H1 (cell line): ENCODE results near the gene DNASE2B. TPM values are rescaled to one million over a fixed set of nuclear protein-coding genes. Genes with fewer than 3 reads are reported as not detected.

ENCODE experiments used
- CTCF ChIA-PET: fragments of 300-600 bp; sonication (Branson Sonifier 250); formaldehyde crosslinking; loops from one replicate; lab custom pipeline; 2021; ENCODE audit not compliant: partially characterized antibody; lab: Charles Lee
- POLR2A ChIA-PET: fragments of 300-600 bp; sonication (Branson Sonifier 250); formaldehyde crosslinking; loops from one replicate; lab custom pipeline; 2021; ENCODE audit warnings: inconsistent platforms; ENCODE audit not compliant: partially characterized antibody; lab: Charles Lee
- DNase-seq, 2 experiments: peaks; one replicate each; pipeline versions ENCODE4 v3.0.0 to v3.0.0-alpha.2; 2010 to 2022; ENCODE audit warnings: low spot score in 2 of 2, low read depth in 1 of 2, mixed read lengths in 1 of 2
- FAIRE-seq: peaks from 2 replicates; lab custom pipeline; 2011; peaks lifted over from hg19 to GRCh38; lab: Jason Lieb, UNC
- H2AFZ ChIP-seq: 2 replicates; pipeline ENCODE4 v1.8.1; 2012; ENCODE audit warnings: low read length, inconsistent platforms
- H2AK5ac ChIP-seq: 2 replicates; pipeline ENCODE4 v1.6.1; 2013; ENCODE audit warnings: low read depth, low read length
- H2BK120ac ChIP-seq: replicated peaks from 2 replicates; pipeline ENCODE3; 2013; ENCODE audit warnings: low read depth, low read length, inconsistent platforms
- H2BK12ac ChIP-seq: 2 replicates; pipeline ENCODE4 v1.6.1; 2013; ENCODE audit warnings: low read depth, low read length
- H2BK15ac ChIP-seq: 2 replicates; pipeline ENCODE4 v1.6.1; 2013; ENCODE audit warnings: low read length
- H2BK20ac ChIP-seq: 2 replicates; pipeline ENCODE4 v1.6.1; 2013; ENCODE audit warnings: low read length
- H2BK5ac ChIP-seq: 2 replicates; pipeline ENCODE4 v1.6.1; 2013; ENCODE audit warnings: low read depth, low read length
- H3K14ac ChIP-seq: 2 replicates; pipeline ENCODE4 v1.6.1; 2013; ENCODE audit warnings: inconsistent platforms; ENCODE audit not compliant: insufficient read length
- H3K18ac ChIP-seq: 2 replicates; pipeline ENCODE4 v1.6.1; 2013; ENCODE audit warnings: low read length; ENCODE audit errors: extremely low read depth
- H3K23ac ChIP-seq: 2 replicates; pipeline ENCODE4 v1.6.1; 2013; ENCODE audit warnings: inconsistent platforms; ENCODE audit not compliant: insufficient read length
- H3K23me2 ChIP-seq: 2 replicates; pipeline ENCODE4 v1.6.1; 2013; ENCODE audit warnings: low read depth, low read length
- H3K27ac ChIP-seq: 2 replicates; pipeline ENCODE4 v1.6.1; 2011; ENCODE audit warnings: low read depth, low read length, inconsistent platforms
- H3K27me3 ChIP-seq, 4 experiments: replicated peaks in 1 of 4; 1 replicate in 1 of 4; 2 replicates in 3 of 4; pipeline versions ENCODE4 v1.6.1 to v1.8.1; 2011 to 2013; ENCODE audit warnings: low read length in 3 of 4, mild to moderate bottlenecking in 3 of 4, inconsistent platforms in 2 of 4, mixed read lengths in 2 of 4, moderate library complexity in 1 of 4; ENCODE audit not compliant: control insufficient read depth in 3 of 4, insufficient read depth in 3 of 4; ENCODE audit errors: extremely low read depth in 1 of 4
- H3K36me3 ChIP-seq, 4 experiments: 2 replicates each; pipeline versions ENCODE4 v1.6.1 to v1.8.1; 2011 to 2013; ENCODE audit warnings: mild to moderate bottlenecking in 4 of 4, low read length in 3 of 4, moderate library complexity in 2 of 4, control low read depth in 1 of 4, inconsistent platforms in 1 of 4; ENCODE audit not compliant: insufficient read depth in 4 of 4, control insufficient read depth in 2 of 4
- H3K4ac ChIP-seq: replicated peaks from 2 replicates; pipeline ENCODE3; 2013; ENCODE audit warnings: low read length, low read depth, mixed read lengths, inconsistent platforms; ENCODE audit not compliant: insufficient read length
- H3K4me1 ChIP-seq, 4 experiments: replicated peaks in 1 of 4; 1 replicate in 1 of 4; 2 replicates in 3 of 4; pipeline versions ENCODE4 v1.6.1 to v1.8.1; 2011 to 2013; ENCODE audit warnings: low read length in 3 of 4, inconsistent platforms in 2 of 4, mixed read lengths in 1 of 4; ENCODE audit not compliant: insufficient read depth in 4 of 4, control insufficient read depth in 3 of 4
- H3K4me2 ChIP-seq, 2 experiments: 2 replicates each; pipeline versions ENCODE4 v1.6.1 to v1.8.1; 2011 to 2013; ENCODE audit warnings: low read depth in 2 of 2, low read length in 2 of 2, control low read depth in 1 of 2, inconsistent platforms in 1 of 2, mild to moderate bottlenecking in 1 of 2; ENCODE audit not compliant: insufficient read depth in 1 of 2
- H3K4me3 ChIP-seq, 4 experiments: fragments of 200-600, 300-600 bp in 1 of 4; sonication (generic), shearing (Covaris generic), sonication (Bioruptor Twin) in 1 of 4; 2 replicates each; pipeline versions ENCODE4 v1.5.1 to v1.8.1; 2011 to 2016; ENCODE audit warnings: low read length in 4 of 4, low read depth in 3 of 4, control low read depth in 2 of 4, inconsistent platforms in 2 of 4, mild to moderate bottlenecking in 2 of 4, mixed read lengths in 1 of 4, moderate library complexity in 1 of 4; ENCODE audit not compliant: insufficient read depth in 2 of 4; ENCODE audit errors: extremely low read depth in 1 of 4
- H3K56ac ChIP-seq: replicated peaks from 2 replicates; pipeline ENCODE3; 2013; ENCODE audit warnings: low read depth, mild to moderate bottlenecking, mixed read lengths, low read length, inconsistent platforms; ENCODE audit not compliant: insufficient read length
- H3K79me1 ChIP-seq: 2 replicates; pipeline ENCODE4 v1.6.1; 2013; ENCODE audit warnings: low read depth, low read length, control low read depth
- H3K79me2 ChIP-seq, 2 experiments: 2 replicates each; pipeline versions ENCODE4 v1.6.1 to v1.8.1; 2012 to 2013; ENCODE audit warnings: low read length in 2 of 2, mild to moderate bottlenecking in 2 of 2, inconsistent platforms in 1 of 2; ENCODE audit not compliant: insufficient read depth in 2 of 2, control insufficient read depth in 1 of 2
- H3K9ac ChIP-seq, 4 experiments: replicated peaks in 1 of 4; 1 replicate in 1 of 4; 2 replicates in 3 of 4; pipeline versions ENCODE4 v1.6.1 to v1.8.1; 2011 to 2013; ENCODE audit warnings: low read depth in 3 of 4, low read length in 3 of 4, control low read depth in 2 of 4, mild to moderate bottlenecking in 2 of 4, moderate library complexity in 2 of 4, inconsistent platforms in 1 of 4; ENCODE audit errors: extremely low read depth in 1 of 4
- H3K9me3 ChIP-seq, 2 experiments: 2 replicates each; pipeline versions ENCODE4 v1.6.1 to v1.8.1; 2012 to 2013; ENCODE audit warnings: mild to moderate bottlenecking in 2 of 2, moderate library complexity in 2 of 2, control low read depth in 1 of 2, inconsistent platforms in 1 of 2, low read depth in 1 of 2, low read length in 1 of 2, mixed read lengths in 1 of 2; ENCODE audit not compliant: insufficient read depth in 2 of 2
- H4K20me1 ChIP-seq, 2 experiments: replicated peaks in 1 of 2; 2 replicates each; pipeline versions ENCODE3 to v1.8.1; 2011 to 2013; ENCODE audit warnings: inconsistent platforms in 2 of 2, low read length in 2 of 2, mild to moderate bottlenecking in 1 of 2; ENCODE audit not compliant: insufficient read depth in 2 of 2, control insufficient read depth in 1 of 2
- H4K5ac ChIP-seq: 2 replicates; pipeline ENCODE4 v1.6.1; 2013; ENCODE audit warnings: low read length, low read depth, mixed read lengths, inconsistent platforms; ENCODE audit not compliant: insufficient read length
- H4K8ac ChIP-seq: 2 replicates; pipeline ENCODE4 v1.8.0; 2013; ENCODE audit warnings: mild to moderate bottlenecking, moderate library complexity, low read length, inconsistent platforms; ENCODE audit not compliant: insufficient read depth; ENCODE audit errors: extremely low read depth
- H4K91ac ChIP-seq: replicated peaks from 2 replicates; pipeline ENCODE3; 2013; ENCODE audit warnings: low read length, mixed read lengths, inconsistent platforms; ENCODE audit not compliant: insufficient read length
- EGR1 ChIP-seq: IDR thresholded peaks from 2 replicates; pipeline ENCODE4 v1.6.1; 2011; ENCODE audit warnings: low read depth, low read length, borderline replicate concordance
- EP300 ChIP-seq, 2 experiments: IDR thresholded peaks; 1 replicate in 1 of 2; 2 replicates in 1 of 2; pipeline ENCODE4 v1.6.1; 2011 to 2012; ENCODE audit warnings: low read depth in 2 of 2, low read length in 2 of 2, mild to moderate bottlenecking in 2 of 2, borderline replicate concordance in 1 of 2, inconsistent platforms in 1 of 2, moderate library complexity in 1 of 2
- WGBS, 2 experiments: shearing (Covaris generic) in 1 of 2; methylation state at CpG; one replicate each; pipeline versions ENCODE4 v1.1.6 to v1.1.7; 2013 to 2015; ENCODE audit warnings: low lambda C conversion rate in 2 of 2, mixed read lengths in 2 of 2, inconsistent platforms in 1 of 2, low coverage in 1 of 2, missing lambda C conversion rate in 1 of 2; ENCODE audit not compliant: insufficient replicate concordance in 2 of 2, insufficient coverage in 1 of 2, insufficient read length in 1 of 2; ENCODE audit errors: extremely low coverage in 1 of 2, missing lambda C conversion rate in 1 of 2; 5-methylcytosine and 5-hydroxymethylcytosine counted together
- polyA plus RNA-seq, 7 experiments: library from polyadenylated mRNA; depleted of rRNA in 3 of 7; stranded (reverse) in 5 of 7; unstranded in 2 of 7; fragments of >200 nt in 5 of 7; fragments of 200-250 nt in 2 of 7; gene quantifications; 1 replicate in 5 of 7; 2 replicates in 1 of 7; 4 replicates in 1 of 7; pipeline versions ENCODE4 v1.2.1 to v1.2.3, GENCODE V29; 2011 to 2013; ENCODE audit warnings: missing spikeins in 2 of 7, mixed read lengths in 2 of 7
- total RNA-seq: library from RNA; stranded (reverse); fragmentation: NEBNext Ultra II Directional; extraction: Animal tissue kit (Norgen Biotek cat#: 25700); gene quantifications from 2 replicates; pipeline ENCODE4 v1.2.1, GENCODE V29; 2021

Gene DNASE2B
- total and polyA plus RNA-seq, 2 of the 8 experiments (the other 6 are each of a cell fraction or from before 2014, with no cell fraction given): not detected

- Histone ChIP-seq H2BK20ac (no peak overlapping the region), H3K56ac (no peak overlapping the region), H3K14ac (no peak overlapping the region), H3K9ac (no peak overlapping the region), H3K27me3 (no peaks in the 10 kb centered on the region), H2AFZ (no peak overlapping the region), H2BK120ac (no peak overlapping the region), H4K91ac (no peak overlapping the region), H3K18ac (no peak overlapping the region), H3K4me3 (no peak overlapping the region), H3K36me3 (no peaks in the 10 kb centered on the region), H2BK12ac (no peak overlapping the region), H4K5ac (no peak overlapping the region), H3K4me2 (no peak overlapping the region), H2BK5ac (no peak overlapping the region), H3K79me2 (no peaks in the 10 kb centered on the region), H3K27ac (no peak overlapping the region), H2BK15ac (no peak overlapping the region), H3K4ac (no peak overlapping the region), H4K20me1 (no peaks in the 10 kb centered on the region), H2AK5ac (no peak overlapping the region), H3K9me3 (no peaks in the 10 kb centered on the region), H3K79me1 (no peaks in the 10 kb centered on the region), H3K23ac (no peak overlapping the region), H3K23me2 (no peaks in the 10 kb centered on the region), H3K4me1 (peaks cover 0 to 2% (median 0%) of the 10 kb centered on the region in 4 experiments; a peak in 2 of 7 replicates), H4K8ac (no peak overlapping the region)
- POLR2A ChIA-PET: no interaction called here
- TF ChIP-seq EP300 (IDR thresholded peaks at IDR 0.05; ENCODE audit: borderline replicate concordance in 1 of 2, low read depth in 2 of 2, low read length in 2 of 2) (no peak), EGR1 (no peak)
- WGBS, 2 experiments: 89% methylated on average over 5 of the region's 5 CpGs; no CpG with 5 or more reads in 1 of the 2 experiments
- DNase-seq: no peak
- FAIRE-seq: no peak
- CTCF ChIA-PET: interaction anchor here (0.6 to 1.0 kb wide), 2 partner anchors 228 to 1919 kb away, joined by 3 read pairs; no protein-coding TSS in a partner anchor
Measured at GRCh38 chr1:84374991-84375696, 23.1 kb upstream of the DNASE2B start.
